Fibroblast of lung (primary cell): ENCODE data around the gene LYZL4.

Source experiments
- CTCF ChIP-seq, 2 donors: IDR thresholded peaks in 1 of 2; conservative IDR thresholded peaks in 1 of 2; 1 replicate in 1 of 2; 2 replicates in 1 of 2; pipeline ENCODE4 v1.5.1; 2011 to 2012; ENCODE audit warnings: low read length in 2 of 2, control low read depth in 1 of 2, inconsistent platforms in 1 of 2, low read depth in 1 of 2, mild to moderate bottlenecking in 1 of 2
- EZH2 ChIP-seq: IDR thresholded peaks from 2 replicates; pipeline ENCODE4 v1.5.1; 2012; ENCODE audit warnings: low read length, control low read depth, mild to moderate bottlenecking; ENCODE audit errors: missing control alignments

GRCh38 chr3:42438193-42438592 lies 27.8 kb upstream of the LYZL4 start:
- no peak for TF ChIP-seq EZH2
- no peak for TF ChIP-seq CTCF (conservative IDR thresholded peaks at IDR 0.05 in 1 of 2, IDR thresholded peaks at IDR 0.05 in 1 of 2; ENCODE audit: low read depth in 1 of 2, low read length in 2 of 2)
